Neural cell (in vitro differentiated cells): ENCODE data around the gene CASP2. TPM values are rescaled to one million over a fixed set of nuclear protein-coding genes. Genes with fewer than 3 reads are reported as not detected.
A peak's percentile ranks its signal among the peaks of the same experiment; 100 is the strongest.

ENCODE experiments used
- H2AFZ ChIP-seq: fragments of 200-600, 300-800 bp; sonication (generic), shearing (Covaris generic); 2 replicates; pipeline ENCODE4 v1.6.0; 2014; ENCODE audit warnings: low read depth, mild to moderate bottlenecking, antibody characterized with exemption, low read length, moderate library complexity
- H3F3A ChIP-seq: fragments of 200-600 bp; shearing (Covaris generic); 2 replicates; pipeline ENCODE4 v1.6.1; 2016; ENCODE audit warnings: mild to moderate bottlenecking, moderate library complexity, mixed read lengths, antibody characterized with exemption, low read length; ENCODE audit not compliant: insufficient read depth, poor library complexity, severe bottlenecking
- H3K27ac ChIP-seq: fragments of 200-600, 300-800 bp; sonication (generic), shearing (Covaris generic); 2 replicates; pipeline ENCODE4 v1.5.1; 2014; ENCODE audit warnings: mild to moderate bottlenecking, low read length, moderate library complexity
- H3K27me3 ChIP-seq: fragments of 300-800, 200-600 bp; sonication (generic), shearing (Covaris generic); 2 replicates; pipeline ENCODE4 v1.6.0; 2014; ENCODE audit warnings: mild to moderate bottlenecking, low read depth, low read length, moderate library complexity; ENCODE audit not compliant: insufficient read depth
- H3K36me3 ChIP-seq: fragments of 300-800, 200-600 bp; sonication (generic), shearing (Covaris generic); 2 replicates; pipeline ENCODE4 v1.5.1; 2014; ENCODE audit warnings: mild to moderate bottlenecking, antibody characterized with exemption, low read length, moderate library complexity; ENCODE audit not compliant: insufficient read depth
- H3K4me2 ChIP-seq: fragments of 300-800, 200-600 bp; sonication (generic), shearing (Covaris generic); 2 replicates; pipeline ENCODE4 v1.6.0; 2014; ENCODE audit warnings: mild to moderate bottlenecking, low read length
- H3K4me3 ChIP-seq: fragments of 300-800, 200-600 bp; sonication (generic), shearing (Covaris generic); 2 replicates; pipeline ENCODE4 v1.5.1; 2014; ENCODE audit warnings: mild to moderate bottlenecking, low read length, moderate library complexity
- H3K79me2 ChIP-seq: fragments of 200-600 bp; shearing (Covaris generic); replicated peaks from 2 replicates; pipeline ENCODE4 v1.6.0; 2014; ENCODE audit warnings: mild to moderate bottlenecking, low read length, moderate library complexity; ENCODE audit not compliant: insufficient read depth
- H3K9ac ChIP-seq: fragments of 300-800, 200-600 bp; sonication (generic), shearing (Covaris generic); 2 replicates; pipeline ENCODE4 v1.6.1; 2016; ENCODE audit warnings: mild to moderate bottlenecking, low read length, mixed read lengths
- H3K9me2 ChIP-seq: fragments of 200-600 bp; shearing (Covaris generic); 2 replicates; pipeline ENCODE4 v1.6.1; 2016; ENCODE audit warnings: mild to moderate bottlenecking, low read length, mixed read lengths; ENCODE audit not compliant: insufficient read depth
- H3K9me3 ChIP-seq: fragments of 200-600, 300-800 bp; sonication (generic), shearing (Covaris generic); 2 replicates; pipeline ENCODE4 v1.6.1; 2016; ENCODE audit warnings: mild to moderate bottlenecking, mixed run types, low read length, moderate library complexity, mixed read lengths
- H4K20me1 ChIP-seq: fragments of 200-600 bp; shearing (Covaris generic); 2 replicates; pipeline ENCODE4 v1.6.1; 2016; ENCODE audit warnings: mild to moderate bottlenecking, mixed run types; ENCODE audit not compliant: insufficient read depth
- CTCF ChIP-seq: fragments of 450-650 bp; IDR thresholded peaks from 2 replicates; pipeline ENCODE4 v1.5.1; 2014; ENCODE audit warnings: antibody characterized with exemption, mild to moderate bottlenecking, moderate library complexity; ENCODE audit not compliant: poor library complexity, severe bottlenecking
- EP300 ChIP-seq: fragments of 450-650 bp; conservative IDR thresholded peaks from 2 replicates; pipeline ENCODE4 v1.6.1; 2014; ENCODE audit warnings: antibody characterized with exemption, mild to moderate bottlenecking, moderate library complexity; ENCODE audit not compliant: poor library complexity, severe bottlenecking
- EZH2 ChIP-seq: fragments of 200-600, 300-800 bp; shearing (Covaris generic), sonication (generic); IDR thresholded peaks from 2 replicates; pipeline ENCODE4 v1.6.1; 2014; ENCODE audit warnings: antibody characterized with exemption, low read length, borderline replicate concordance, mild to moderate bottlenecking; ENCODE audit not compliant: insufficient read depth, poor library complexity, severe bottlenecking
- MXI1 ChIP-seq: fragments of 450-650 bp; conservative IDR thresholded peaks from 2 replicates; pipeline ENCODE4 v1.6.1; 2014; ENCODE audit warnings: antibody characterized with exemption, mild to moderate bottlenecking; ENCODE audit not compliant: poor library complexity, severe bottlenecking
- POLR2AphosphoS5 ChIP-seq: IDR thresholded peaks from 2 replicates; pipeline ENCODE4 v1.6.1; 2012
- RAD21 ChIP-seq: fragments of 450-650 bp; conservative IDR thresholded peaks from 2 replicates; pipeline ENCODE4 v1.6.1; 2014; ENCODE audit warnings: antibody characterized with exemption, mild to moderate bottlenecking, moderate library complexity
- REST ChIP-seq: IDR thresholded peaks from 2 replicates; pipeline ENCODE4 v1.6.1; 2012; ENCODE audit warnings: borderline replicate concordance
- SMC3 ChIP-seq: fragments of 450-650 bp; conservative IDR thresholded peaks from 2 replicates; pipeline ENCODE4 v1.6.1; 2014; ENCODE audit warnings: antibody characterized with exemption, mild to moderate bottlenecking, moderate library complexity; ENCODE audit not compliant: poor library complexity
- TAF1 ChIP-seq: IDR thresholded peaks from 2 replicates; pipeline ENCODE4 v1.6.1; 2012; ENCODE audit warnings: low read depth
- polyA plus RNA-seq: library from polyadenylated mRNA; depleted of rRNA; stranded (reverse); fragments of >200 nt; gene quantifications from 2 replicates; pipeline ENCODE4 v1.2.3, GENCODE V29; 2014

Gene CASP2
- polyA plus RNA-seq, 1 donor from 2014 or later, result 9.0 TPM

DNA sequence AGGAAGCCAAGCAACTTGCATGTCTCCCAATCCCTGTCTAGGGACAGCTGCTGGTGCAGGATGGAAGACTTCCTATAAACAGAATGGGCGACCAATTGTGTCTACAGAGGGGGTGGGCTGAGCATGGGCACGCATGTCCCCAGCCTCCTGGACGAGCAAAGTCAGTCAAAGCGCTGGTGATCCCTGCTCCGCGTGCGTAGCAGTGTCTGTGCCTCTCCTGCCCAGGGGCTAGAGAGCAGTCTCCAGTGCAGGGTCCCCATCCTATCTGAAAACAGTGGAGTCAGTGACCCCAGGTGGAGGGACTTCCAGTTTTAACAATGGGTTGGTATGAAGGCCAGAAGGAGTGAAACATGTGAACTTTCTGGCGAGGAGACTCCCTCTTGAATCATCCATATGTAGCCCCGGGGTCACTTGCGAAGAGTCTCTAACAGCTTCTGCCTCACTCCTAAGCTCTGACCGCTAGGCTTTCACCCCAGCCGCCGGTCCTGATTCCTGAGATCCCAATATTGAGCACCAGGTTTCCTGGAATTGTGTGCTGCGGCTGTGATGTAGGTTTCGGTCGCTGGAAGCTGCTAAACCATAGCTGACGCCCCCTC, 714 bp upstream of the CASP2 start:
- H3F3A ChIP-seq, result no peaks in the 10 kb centered on the region
- peak overlapping the region; percentile 71 for H2AFZ ChIP-seq
- H3K36me3 ChIP-seq, result peaks cover 4% of the 10 kb centered on the region
- H3K9ac ChIP-seq, result no peak overlapping the region
- H3K4me2 ChIP-seq, result no peak overlapping the region
- TF ChIP-seq TAF1 (no peak), EP300 (no peak), SMC3 (no peak), RAD21 (no peak), CTCF (no peak), POLR2AphosphoS5 (no peak), EZH2 (no peak), REST (no peak), MXI1 (no peak)
- H3K79me2 ChIP-seq, result peaks cover 40% of the 10 kb centered on the region
- H3K4me3 ChIP-seq, result peak overlapping the region; percentile 98
- H3K27ac ChIP-seq, result no peak overlapping the region
- H3K9me3 ChIP-seq, result no peaks in the 10 kb centered on the region
- no peaks in the 10 kb centered on the region for H3K27me3 ChIP-seq
- no peaks in the 10 kb centered on the region for H3K9me2 ChIP-seq
- no peaks in the 10 kb centered on the region for H4K20me1 ChIP-seq

DNA sequence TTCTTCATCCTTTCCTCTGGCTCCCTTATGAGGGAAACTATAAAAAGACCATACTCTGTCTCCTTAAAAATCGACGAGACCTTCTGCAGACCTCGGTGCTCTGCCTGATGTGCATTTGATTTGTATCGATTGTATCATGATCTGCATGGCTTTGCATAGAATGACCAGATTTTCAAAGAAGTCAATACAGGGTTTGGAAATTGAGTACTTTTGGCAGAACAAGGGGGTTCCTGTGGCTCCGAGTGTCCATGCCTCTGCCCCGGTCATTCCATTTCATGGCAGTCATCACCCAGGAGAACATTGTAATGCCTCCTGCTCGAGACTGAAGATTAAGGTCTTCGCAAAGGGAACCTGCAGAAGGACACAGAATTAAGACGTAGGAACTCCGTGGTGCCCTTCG, 685 bp downstream of the CASP2 start:
- peaks cover 4% of the 10 kb centered on the region for H3K36me3 ChIP-seq
- peak overlapping the region; percentile 96 for H2AFZ ChIP-seq
- TF ChIP-seq SMC3, result peak; percentile 9
- no peak for TF ChIP-seq EP300
- H3K9me3 ChIP-seq, result no peaks in the 10 kb centered on the region
- H3K27me3 ChIP-seq, result no peaks in the 10 kb centered on the region
- peak overlapping the region; percentile 90 for H3K4me2 ChIP-seq
- H3K9ac ChIP-seq, result peak overlapping the region; percentile 97
- H4K20me1 ChIP-seq, result no peaks in the 10 kb centered on the region
- peak overlapping the region; percentile 98 for H3K4me3 ChIP-seq
- no peaks in the 10 kb centered on the region for H3K9me2 ChIP-seq
- no peaks in the 10 kb centered on the region for H3F3A ChIP-seq
- H3K27ac ChIP-seq, result peak overlapping the region; percentile 89
- peaks cover 40% of the 10 kb centered on the region for H3K79me2 ChIP-seq

GRCh38 chr7:143289421-143289820, 1.3 kb downstream of the CASP2 start:
- Histone ChIP-seq H3K9ac (peak overlapping the region; percentile 97), H3K9me3 (no peaks in the 10 kb centered on the region), H3K4me3 (peak overlapping the region; percentile 98), H3K79me2 (peaks cover 40% of the 10 kb centered on the region), H3K4me2 (peak overlapping the region; percentile 90), H3K27ac (peak overlapping the region; percentile 89), H3K36me3 (peaks cover 4% of the 10 kb centered on the region), H4K20me1 (no peaks in the 10 kb centered on the region), H2AFZ (no peak overlapping the region), H3K9me2 (no peaks in the 10 kb centered on the region), H3F3A (no peaks in the 10 kb centered on the region), H3K27me3 (no peaks in the 10 kb centered on the region)
- no peak for TF ChIP-seq EZH2
- no peak for TF ChIP-seq TAF1
- TF ChIP-seq RAD21, result no peak
- TF ChIP-seq MXI1, result no peak
- TF ChIP-seq REST, result no peak
- no peak for TF ChIP-seq CTCF
- TF ChIP-seq POLR2AphosphoS5, result no peak
- no peak for TF ChIP-seq EP300
- no peak for TF ChIP-seq SMC3
